HG02798 (cell line): ENCODE results near the gene RIOK1.
"Not testable (repeated sequence)": the region's sequence is repeated elsewhere in the genome, so short reads cannot be mapped to it uniquely, and the experiment has no call there.

Experiments
- ATAC-seq: cut with Tn5 transposase; IDR thresholded peaks from one replicate; pipeline ENCODE4 v1.9.1; 2021; ENCODE audit warnings: mild to moderate bottlenecking; ENCODE audit not compliant: unreplicated experiment, poor library complexity

Gene RIOK1

GRCh38 chr6:7438011-7438410 lies 48.4 kb downstream of the RIOK1 start:
- ATAC-seq = no peak

DNA sequence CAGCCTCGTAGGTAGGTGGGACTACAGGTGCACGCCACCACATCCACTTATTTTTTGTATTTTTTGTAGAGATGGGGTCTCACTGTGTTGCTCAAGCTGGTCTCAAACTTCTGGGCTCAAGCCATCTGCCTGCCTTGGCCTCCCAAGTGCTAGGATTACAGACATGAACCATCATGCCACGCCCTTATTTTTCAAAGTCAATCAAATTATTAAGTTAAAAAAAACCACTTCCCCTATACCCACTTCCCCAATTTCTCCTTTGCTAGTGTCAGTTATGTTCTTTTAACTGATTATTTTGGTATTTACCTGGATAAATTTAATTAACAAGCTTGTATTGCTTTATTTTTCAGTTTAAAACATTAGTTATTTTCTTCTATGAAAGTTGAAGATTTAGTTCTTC lies 49.6 kb downstream of the RIOK1 start:
- no peak for ATAC-seq

GRCh38 chr6:7440476-7440875 lies 50.9 kb downstream of the RIOK1 start:
- no peak for ATAC-seq

DNA sequence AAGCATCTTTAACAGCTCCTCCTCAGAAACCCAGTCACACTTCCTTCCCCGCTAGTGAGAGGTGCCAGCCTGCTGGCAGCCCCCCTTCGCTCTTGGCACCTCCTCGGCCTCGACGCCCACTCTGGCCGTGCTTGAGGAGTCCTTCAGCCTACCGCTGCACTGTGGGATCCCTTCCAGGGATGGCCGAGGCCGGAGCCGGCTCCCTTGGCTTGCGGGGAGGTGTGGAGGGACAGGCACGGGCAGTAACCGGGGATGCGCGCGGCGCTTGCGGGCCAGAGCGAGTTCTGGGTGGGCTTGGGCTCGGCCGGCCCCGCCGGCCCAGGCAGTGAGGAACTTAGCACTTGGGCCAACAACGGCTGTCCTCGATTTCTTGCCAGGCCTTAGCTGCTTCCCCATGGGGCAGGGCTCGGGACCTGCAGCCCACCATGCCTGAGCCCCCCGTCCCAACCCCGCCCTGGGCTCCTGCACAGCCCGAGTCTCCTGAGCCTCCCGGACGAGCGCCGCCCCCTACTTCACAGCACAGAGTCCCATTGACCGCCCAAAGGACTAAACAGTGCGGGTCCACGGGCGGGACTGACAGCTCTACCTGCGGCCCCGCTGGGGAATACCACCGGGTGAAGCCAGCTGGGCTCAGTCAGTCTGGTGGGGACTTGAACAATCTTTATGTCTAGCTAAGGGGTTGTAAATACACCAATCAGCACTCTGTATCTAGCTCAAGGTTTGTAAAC lies 51.6 kb downstream of the RIOK1 start:
- ATAC-seq = no peak

DNA sequence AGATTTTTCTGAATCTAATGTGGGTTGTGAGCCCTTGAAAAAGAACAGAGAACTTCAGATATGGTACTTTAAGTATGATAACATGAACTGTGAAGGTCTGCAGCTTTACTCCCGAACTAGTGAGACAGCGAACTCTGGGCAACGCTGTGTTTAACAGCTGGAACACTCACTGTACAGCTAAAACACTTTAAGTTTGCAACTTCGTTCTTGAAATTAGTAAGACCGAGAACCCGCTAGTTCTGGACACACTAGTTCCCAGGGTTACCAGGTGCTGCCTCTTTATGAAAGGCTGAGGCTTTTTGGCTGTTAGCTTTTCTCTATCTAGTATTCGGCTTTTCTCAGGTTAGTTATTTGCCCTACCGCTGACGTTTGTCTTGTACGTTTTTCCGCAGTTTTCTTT lies 52.9 kb downstream of the RIOK1 start:
- ATAC-seq = no peak

- ATAC-seq = no peak
These were observed 55.5 kb downstream of the RIOK1 start for GRCh38 chr6:7445101-7445500.

GRCh38 chr6:7445885-7446461 lies 56.4 kb downstream of the RIOK1 start:
- ATAC-seq = no peak

DNA sequence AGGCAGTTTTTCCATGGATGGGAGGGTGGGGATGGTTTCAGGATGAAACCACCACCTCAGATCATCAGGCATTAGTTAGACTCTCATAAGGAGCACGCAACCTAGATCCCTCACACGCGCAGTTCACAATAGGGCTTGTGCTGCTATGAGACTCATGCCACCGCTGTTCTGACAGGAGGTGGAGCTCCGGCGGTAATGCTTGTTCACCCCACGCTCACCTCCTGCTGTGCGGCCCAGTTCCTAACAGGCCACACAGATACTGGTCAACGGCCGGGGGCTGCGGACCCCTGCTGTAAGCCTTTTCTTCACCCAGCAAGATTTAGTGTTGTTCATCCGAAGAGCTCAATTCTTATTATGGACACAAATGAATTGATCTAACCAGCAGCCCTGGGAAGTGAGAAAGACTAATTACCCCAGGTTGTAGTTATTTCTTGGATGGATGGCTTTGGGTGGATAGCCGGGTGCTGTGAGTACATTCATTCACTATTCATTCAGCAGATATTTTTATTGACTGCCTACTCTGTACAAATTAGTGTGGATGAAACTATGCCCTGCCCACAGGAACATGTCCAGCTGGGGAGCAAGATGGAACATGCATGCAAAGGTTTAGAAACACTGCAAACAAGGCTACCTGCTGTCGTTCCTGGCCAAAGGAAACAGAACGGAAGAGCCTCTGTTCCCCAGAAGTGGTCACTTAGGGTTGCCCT lies 57.2 kb downstream of the RIOK1 start:
- ATAC-seq = no peak

DNA sequence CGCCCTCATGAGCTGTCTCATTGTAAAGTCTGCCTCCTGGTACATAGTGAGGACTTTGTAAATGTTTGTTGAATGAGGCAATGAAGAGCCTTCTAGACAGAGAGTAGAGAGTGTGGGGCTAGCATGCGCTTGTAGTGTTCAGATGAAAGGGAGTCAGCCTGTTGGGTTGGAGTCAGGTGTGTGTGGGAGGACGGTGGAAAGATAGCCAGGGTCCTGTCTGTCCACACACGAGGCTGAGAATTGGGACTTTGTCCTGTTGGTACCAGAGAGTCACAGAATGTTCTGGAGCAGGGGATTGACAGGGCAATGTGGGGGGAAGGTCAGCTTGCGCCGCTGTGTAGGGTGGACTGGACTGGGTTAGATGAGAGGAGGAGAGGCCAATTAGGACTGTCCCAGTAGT lies 58.6 kb downstream of the RIOK1 start:
- ATAC-seq = no peak

- ATAC-seq = no peak
These were observed 59.4 kb downstream of the RIOK1 start for GRCh38 chr6:7449018-7449417.

DNA sequence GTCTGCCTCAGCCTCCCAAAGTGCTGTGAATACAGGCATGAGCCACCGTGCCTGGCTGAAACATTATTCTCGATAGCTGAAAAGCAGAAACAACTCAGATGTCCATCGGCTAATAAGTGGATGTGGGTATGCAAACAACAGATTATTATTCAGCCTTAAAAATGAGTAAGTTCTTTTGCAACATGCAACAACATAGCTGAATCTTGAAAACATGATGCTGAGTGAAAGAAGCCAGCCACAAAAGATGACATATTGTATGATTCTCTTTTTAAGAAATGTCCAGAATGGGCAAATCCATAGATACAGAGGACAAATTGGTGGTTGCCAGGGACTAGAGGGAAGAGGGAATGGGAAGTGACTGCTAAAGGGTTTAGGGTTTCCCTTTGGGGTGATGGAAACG lies 61.7 kb downstream of the RIOK1 start:
- ATAC-seq = no peak

DNA sequence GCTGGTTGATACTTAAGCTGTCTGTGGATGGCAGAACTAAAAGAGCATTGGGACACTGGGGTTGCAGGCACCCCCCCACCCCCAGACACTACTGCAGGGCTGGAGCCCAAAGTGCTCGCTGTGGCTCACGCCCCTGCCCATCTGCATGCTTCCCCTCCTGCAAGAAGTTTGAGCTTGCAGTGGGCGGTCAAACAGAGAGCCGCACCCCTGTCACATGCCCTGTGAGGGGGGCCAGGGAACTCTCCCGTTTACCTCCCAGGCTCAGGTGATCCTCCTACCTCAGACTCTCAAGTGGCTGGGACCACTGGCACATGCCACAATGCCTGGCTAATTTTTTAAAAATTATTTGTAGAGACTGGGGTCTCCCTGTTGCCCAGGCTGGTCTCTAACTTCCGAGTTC lies 63.3 kb downstream of the RIOK1 start:
- ATAC-seq = no peak

DNA sequence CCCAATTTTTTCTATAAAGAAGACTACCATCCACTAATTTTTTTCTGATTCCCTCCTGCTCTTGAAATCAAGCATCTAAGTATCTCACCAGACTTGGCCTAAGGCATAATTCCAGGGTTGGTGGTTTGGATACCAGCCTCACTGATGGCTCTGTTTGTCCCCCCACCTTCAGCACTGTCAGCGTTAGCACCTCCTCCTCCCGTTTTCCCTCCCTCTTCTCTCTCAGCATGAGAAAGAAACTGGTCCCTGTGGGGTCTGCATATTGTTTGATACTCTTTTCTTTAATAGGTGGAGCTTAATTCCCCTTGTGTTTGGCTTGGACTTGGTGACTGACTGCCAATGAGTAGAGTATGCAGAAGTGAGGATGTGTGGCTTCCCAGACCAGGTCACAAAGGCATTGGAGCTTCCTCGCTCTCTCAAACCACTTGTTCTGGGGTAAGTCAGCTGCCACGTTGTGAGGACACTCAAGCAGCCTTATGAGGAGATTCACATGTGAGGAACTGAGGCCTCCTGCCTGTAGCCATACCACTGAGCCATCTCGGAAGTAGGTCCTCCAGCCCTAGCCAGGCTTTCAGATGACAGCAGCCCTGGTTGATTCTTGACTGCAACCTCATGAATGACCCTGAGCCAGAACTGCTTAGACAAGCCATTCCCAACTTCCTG lies 65.2 kb downstream of the RIOK1 start:
- ATAC-seq = no peak

GRCh38 chr6:7456302-7456701 lies 66.7 kb downstream of the RIOK1 start:
- ATAC-seq = not testable (repeated sequence)

DNA sequence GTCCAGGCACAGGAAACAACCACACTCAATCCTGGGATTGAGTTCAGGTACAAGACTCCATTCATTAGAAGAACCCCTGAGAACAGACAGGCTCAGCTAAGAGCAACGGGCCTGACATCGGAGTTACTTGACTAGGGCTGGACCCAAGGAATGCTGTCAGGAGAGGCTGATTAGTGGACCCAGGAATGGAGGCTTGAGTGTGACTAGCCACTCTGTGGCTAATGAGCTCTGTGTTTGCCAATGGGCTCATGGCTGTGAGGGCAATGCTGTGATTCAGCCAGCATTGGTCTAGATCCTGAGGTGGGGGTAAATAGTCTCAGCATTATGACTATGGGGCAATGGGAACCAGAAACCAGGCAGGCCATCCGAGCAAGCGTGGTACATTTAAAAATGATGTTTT lies 71.8 kb downstream of the RIOK1 start:
- no peak for ATAC-seq

- ATAC-seq = no peak
These were observed 74.2 kb downstream of the RIOK1 start for GRCh38 chr6:7463785-7464184.

GRCh38 chr6:7467007-7467897 lies 77.6 kb downstream of the RIOK1 start:
- ATAC-seq = no peak
